ENCODE results near the gene SLC39A11. TPM values are rescaled to one million over a fixed set of nuclear protein-coding genes. Genes with fewer than 3 reads are reported as not detected.
"Not testable (repeated sequence)": the region's sequence is repeated elsewhere in the genome, so short reads cannot be mapped to it uniquely, and the experiment has no call there.

The SLC39A11 gene
- total RNA-seq, 4 donors from 2014 or later: 23.0 to 30.9 (median 27.6) TPM

DNA sequence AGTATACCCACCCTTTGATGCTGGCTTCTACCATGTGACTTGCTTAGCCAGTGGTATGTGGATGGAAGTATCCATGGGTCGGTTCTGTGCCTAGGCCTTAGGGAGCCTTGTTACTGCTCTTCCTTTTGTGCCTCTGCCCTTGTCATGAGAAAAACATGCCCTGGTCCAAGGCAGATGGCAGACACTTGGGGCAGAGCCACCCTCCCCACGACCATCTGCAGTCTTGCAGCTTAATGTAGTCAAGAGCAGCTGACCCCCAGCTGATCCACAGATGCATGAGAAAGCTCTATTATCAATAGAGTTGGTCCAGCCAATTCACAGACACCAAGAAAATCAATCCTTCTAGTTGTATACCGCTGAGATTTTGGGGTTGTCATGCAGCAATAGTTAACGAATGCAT, 95.7 kb downstream of the SLC39A11 start:
- Histone ChIP-seq H3K4me3 (no peak overlapping the region), H3K27ac (no peak overlapping the region), H3K9me3 (no peaks in the 10 kb centered on the region), H3K27me3 (no peaks in the 10 kb centered on the region), H3K36me3 (peaks cover 0 to 11% (median 0%) of the 10 kb centered on the region in 3 donors), H3K4me1 (no peaks in the 10 kb centered on the region)
- TF ChIP-seq, protein P1, sequence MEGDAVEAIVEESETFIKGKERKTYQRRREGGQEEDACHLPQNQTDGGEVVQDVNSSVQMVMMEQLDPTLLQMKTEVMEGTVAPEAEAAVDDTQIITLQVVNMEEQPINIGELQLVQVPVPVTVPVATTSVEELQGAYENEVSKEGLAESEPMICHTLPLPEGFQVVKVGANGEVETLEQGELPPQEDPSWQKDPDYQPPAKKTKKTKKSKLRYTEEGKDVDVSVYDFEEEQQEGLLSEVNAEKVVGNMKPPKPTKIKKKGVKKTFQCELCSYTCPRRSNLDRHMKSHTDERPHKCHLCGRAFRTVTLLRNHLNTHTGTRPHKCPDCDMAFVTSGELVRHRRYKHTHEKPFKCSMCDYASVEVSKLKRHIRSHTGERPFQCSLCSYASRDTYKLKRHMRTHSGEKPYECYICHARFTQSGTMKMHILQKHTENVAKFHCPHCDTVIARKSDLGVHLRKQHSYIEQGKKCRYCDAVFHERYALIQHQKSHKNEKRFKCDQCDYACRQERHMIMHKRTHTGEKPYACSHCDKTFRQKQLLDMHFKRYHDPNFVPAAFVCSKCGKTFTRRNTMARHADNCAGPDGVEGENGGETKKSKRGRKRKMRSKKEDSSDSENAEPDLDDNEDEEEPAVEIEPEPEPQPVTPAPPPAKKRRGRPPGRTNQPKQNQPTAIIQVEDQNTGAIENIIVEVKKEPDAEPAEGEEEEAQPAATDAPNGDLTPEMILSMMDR (IDR thresholded peaks at IDR 0.05): no peak
- TF ChIP-seq POLR2A (IDR thresholded peaks at IDR 0.05): no peak
- 94 to 100% methylated on average over 3 of the region's 4 CpGs for WGBS, 2 donors
- DNase-seq: no peak
- intact Hi-C loops (cut with DNase I): no loop called here

DNA sequence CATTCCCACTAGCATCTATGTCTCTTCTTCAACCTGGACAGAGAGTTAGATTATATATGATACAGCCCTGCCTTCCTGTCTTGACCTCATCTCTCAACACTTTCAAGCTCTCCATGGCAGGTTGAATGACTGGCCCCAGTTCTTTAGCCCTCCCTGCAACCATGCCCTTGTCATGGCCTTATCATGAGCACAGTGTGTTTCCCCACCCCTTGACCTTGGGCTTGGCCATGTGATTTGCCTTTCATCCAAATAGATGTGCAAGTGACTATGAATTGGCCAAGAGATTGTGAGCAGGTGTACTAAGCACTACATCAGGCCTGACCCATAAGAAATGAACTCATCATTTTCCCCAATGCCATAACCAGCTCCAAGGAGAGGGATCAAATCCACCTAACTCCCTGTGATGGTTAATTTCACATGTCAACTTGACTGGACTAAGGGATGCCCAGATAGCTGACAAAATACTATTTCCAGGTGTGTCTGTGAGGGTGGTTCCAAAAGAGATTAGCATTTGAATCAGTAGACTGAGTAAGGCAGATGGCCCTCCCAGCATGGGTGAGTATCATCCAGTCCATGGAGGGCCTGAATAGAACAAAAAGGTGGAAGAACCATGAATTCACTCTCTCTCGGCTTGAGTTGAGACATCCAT, 97.4 kb downstream of the SLC39A11 start:
- WGBS, 2 donors: 100% methylated on average over 1 of the region's 1 CpG
- TF ChIP-seq POLR2A (IDR thresholded peaks at IDR 0.05): no peak
- TF ChIP-seq, protein P1 (IDR thresholded peaks at IDR 0.05): no peak
- H3K4me1 ChIP-seq: no peaks in the 10 kb centered on the region
- no peak for DNase-seq
- H3K27ac ChIP-seq: no peak overlapping the region
- peaks cover 0 to 11% (median 0%) of the 10 kb centered on the region in 3 donors for H3K36me3 ChIP-seq
- H3K27me3 ChIP-seq: no peaks in the 10 kb centered on the region
- no peak overlapping the region for H3K4me3 ChIP-seq
- intact Hi-C loops (cut with DNase I): no loop called here
- H3K9me3 ChIP-seq: no peaks in the 10 kb centered on the region

DNA sequence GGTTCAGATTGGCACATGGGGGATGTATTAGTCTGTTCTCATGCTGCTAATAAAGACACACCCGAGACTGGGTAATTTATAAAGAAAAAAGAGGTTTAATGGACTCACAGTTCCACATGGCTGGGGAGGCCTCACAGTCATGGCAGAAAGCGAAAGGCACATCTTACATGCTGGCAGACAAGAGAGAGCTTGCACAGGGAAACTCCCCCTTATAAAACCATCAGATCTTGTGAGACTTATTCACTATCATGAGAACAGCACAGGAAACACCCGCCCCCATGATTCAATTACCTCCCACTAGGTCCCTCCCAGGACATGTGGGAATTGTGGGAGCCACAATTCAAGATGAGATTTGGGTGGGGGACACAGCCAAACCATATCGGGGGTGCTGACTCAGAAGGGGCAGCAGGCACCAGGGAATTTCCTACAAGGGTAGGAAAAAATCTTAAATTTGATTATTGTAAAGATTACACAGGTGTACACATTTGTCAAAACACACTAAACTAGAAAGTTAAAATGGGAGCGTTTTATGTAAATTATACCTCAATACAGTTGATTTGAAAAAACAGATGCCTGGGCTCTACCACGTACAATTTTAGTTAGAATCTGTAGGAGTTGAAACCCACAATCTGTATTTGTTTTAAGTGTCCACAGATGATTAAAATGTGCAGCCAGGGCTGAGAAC, 99.6 kb downstream of the SLC39A11 start:
- H3K27ac ChIP-seq; H3K9me3 ChIP-seq; H3K4me3 ChIP-seq; H3K4me1 ChIP-seq; H3K27me3 ChIP-seq; intact Hi-C loops (cut with DNase I); DNase-seq: not testable (repeated sequence)
- peaks cover 0 to 11% (median 0%) of the 10 kb centered on the region in 3 donors for H3K36me3 ChIP-seq
- WGBS, 2 donors: 35 to 37% methylated on average over 6 of the region's 6 CpGs

DNA sequence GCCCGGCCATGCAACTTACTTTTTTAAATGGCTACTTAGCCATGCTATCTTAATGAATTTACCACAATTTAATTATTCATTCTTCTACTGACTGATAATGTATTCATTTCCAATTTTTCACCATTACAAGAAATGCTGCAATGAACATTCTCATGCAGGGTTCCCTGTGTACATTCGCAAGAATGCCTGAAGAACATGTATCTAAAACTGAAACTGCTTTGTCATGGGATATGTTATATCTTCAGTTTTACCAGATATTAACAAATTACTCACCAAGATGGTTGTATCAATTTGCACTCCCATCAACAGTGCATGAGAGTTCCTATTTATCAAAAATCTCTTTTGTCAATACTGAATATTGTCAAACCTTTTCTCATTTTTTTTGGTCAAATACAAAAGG, 100.8 kb downstream of the SLC39A11 start:
- Histone ChIP-seq H3K27ac (no peak overlapping the region), H3K4me1 (no peaks in the 10 kb centered on the region), H3K27me3 (no peaks in the 10 kb centered on the region), H3K36me3 (peaks cover 0 to 10% (median 0%) of the 10 kb centered on the region in 3 donors), H3K4me3 (no peak overlapping the region), H3K9me3 (no peaks in the 10 kb centered on the region)
- 93 to 100% methylated on average over 2 of the region's 2 CpGs for WGBS, 2 donors
- intact Hi-C loops (cut with DNase I): no loop called here
- no peak for TF ChIP-seq POLR2A (IDR thresholded peaks at IDR 0.05)
- TF ChIP-seq, protein P1 (IDR thresholded peaks at IDR 0.05): no peak
- no peak for DNase-seq

DNA sequence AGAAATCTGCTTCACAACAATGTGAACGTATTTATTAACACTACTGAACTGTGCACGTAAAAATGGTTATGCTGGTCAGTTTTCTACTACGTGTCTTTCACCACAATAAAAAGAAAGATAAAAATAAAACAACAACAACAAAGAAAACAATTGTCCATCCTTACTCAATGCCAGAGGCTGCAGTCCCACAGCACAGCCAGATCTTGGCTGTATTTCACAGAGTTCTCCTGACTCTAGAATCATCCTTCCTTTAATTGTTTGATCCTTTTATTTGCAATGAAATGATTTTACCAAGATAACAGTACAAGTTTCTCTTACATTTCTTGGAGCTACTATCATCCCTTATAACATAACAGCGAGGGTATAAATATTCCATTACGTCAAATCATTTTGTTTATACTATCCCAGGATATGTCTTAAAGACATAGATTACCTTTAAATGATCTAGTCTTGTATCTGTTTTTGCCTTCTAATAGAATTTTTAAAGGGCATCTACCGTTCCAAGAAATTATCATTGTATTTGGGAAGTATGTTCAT, 103.3 kb downstream of the SLC39A11 start:
- no peaks in the 10 kb centered on the region for H3K9me3 ChIP-seq
- H3K4me3 ChIP-seq: no peak overlapping the region
- no peaks in the 10 kb centered on the region for H3K4me1 ChIP-seq
- 80 to 90% methylated on average over 6 of the region's 6 CpGs for WGBS, 2 donors
- intact Hi-C loops (cut with DNase I): loop anchor here (5.0 kb wide), 1 partner anchor 168 kb away; no protein-coding TSS in a partner anchor
- H3K27ac ChIP-seq: no peak overlapping the region
- DNase-seq: no peak
- no peaks in the 10 kb centered on the region for H3K36me3 ChIP-seq
- TF ChIP-seq, protein P1 (IDR thresholded peaks at IDR 0.05): no peak
- TF ChIP-seq POLR2A (IDR thresholded peaks at IDR 0.05): no peak
- H3K27me3 ChIP-seq: no peaks in the 10 kb centered on the region

Data from esophagus squamous epithelium (tissue), 5 donors.